Amniotic stem cell (primary cell): ENCODE measurements around the gene RGS6.
"Not testable (repeated sequence)": the region's sequence is repeated elsewhere in the genome, so short reads cannot be mapped to it uniquely, and the experiment has no call there.

Source experiments
- DNase-seq: peaks from one replicate; lab custom pipeline; 2025; lab: John Stamatoyannopoulos, UW

The RGS6 gene

GRCh38 chr14:71932229-71932981, at the start of gene RGS6:
RGS6 (plus strand) TSS chr14:71932429.
- no peak for DNase-seq

- no peak for DNase-seq
Measured at GRCh38 chr14:71883094-71883493, 49.1 kb upstream of the RGS6 start.

- DNase-seq: no peak
Measured at GRCh38 chr14:71885301-71885700, 46.9 kb upstream of the RGS6 start.

- DNase-seq: not testable (repeated sequence)
Measured at GRCh38 chr14:71887802-71888201, 44.4 kb upstream of the RGS6 start.

GRCh38 chr14:71890541-71890940, 41.7 kb upstream of the RGS6 start:
- no peak for DNase-seq

- no peak for DNase-seq
Measured at GRCh38 chr14:71891185-71891584, 41.0 kb upstream of the RGS6 start.

GRCh38 chr14:71891970-71892369, 40.3 kb upstream of the RGS6 start:
- no peak for DNase-seq

- DNase-seq: no peak
Measured at GRCh38 chr14:71905031-71905430, 27.2 kb upstream of the RGS6 start.

- no peak for DNase-seq
Measured at GRCh38 chr14:71905860-71906259, 26.4 kb upstream of the RGS6 start.

- DNase-seq: no peak
Measured at GRCh38 chr14:71907793-71908515, 24.3 kb upstream of the RGS6 start.

- no peak for DNase-seq
Measured at GRCh38 chr14:71911669-71912068, 20.6 kb upstream of the RGS6 start.

GRCh38 chr14:71913342-71913741, 18.9 kb upstream of the RGS6 start:
- DNase-seq: no peak

- no peak for DNase-seq
Measured at GRCh38 chr14:71918955-71919354, 13.3 kb upstream of the RGS6 start.

GRCh38 chr14:71923513-71923912, 8.7 kb upstream of the RGS6 start:
- no peak for DNase-seq

GRCh38 chr14:71931492-71932228, 569 bp upstream of the RGS6 start:
- no peak for DNase-seq

- no peak for DNase-seq
Measured at GRCh38 chr14:71933001-71933587, 865 bp downstream of the RGS6 start.

- DNase-seq: not testable (repeated sequence)
Measured at GRCh38 chr14:71938273-71938672, 6.0 kb downstream of the RGS6 start.

GRCh38 chr14:71939344-71939743, 7.1 kb downstream of the RGS6 start:
- not testable (repeated sequence) for DNase-seq

- not testable (repeated sequence) for DNase-seq
Measured at GRCh38 chr14:71940500-71940899, 8.3 kb downstream of the RGS6 start.

- not testable (repeated sequence) for DNase-seq
Measured at GRCh38 chr14:71941616-71942015, 9.4 kb downstream of the RGS6 start.

GRCh38 chr14:71942904-71943694, 10.9 kb downstream of the RGS6 start:
- no peak for DNase-seq

- no peak for DNase-seq
Measured at GRCh38 chr14:71943695-71944018, 11.4 kb downstream of the RGS6 start.
